HEK293T (cell line): ENCODE measurements around the gene TUT1.

Source experiments
- FOXA1 ChIP-seq: fragments of 450-650 bp; IDR thresholded peaks from 2 replicates; pipeline ENCODE4 v1.6.1; 2016; ENCODE audit warnings: mild to moderate bottlenecking
- FOXM1 ChIP-seq: fragments of 450-650 bp; IDR thresholded peaks from 2 replicates; pipeline ENCODE4 v1.6.1; 2017; ENCODE audit warnings: mild to moderate bottlenecking, borderline replicate concordance
- LEF1 ChIP-seq: fragments of 450-650 bp; IDR thresholded peaks from 2 replicates; pipeline ENCODE4 v1.6.1; 2017; ENCODE audit warnings: mild to moderate bottlenecking, borderline replicate concordance
- NFRKB ChIP-seq: fragments of 450-650 bp; IDR thresholded peaks from 2 replicates; pipeline ENCODE4 v1.6.1; 2016; ENCODE audit warnings: mild to moderate bottlenecking, moderate library complexity
- PKNOX1 ChIP-seq: fragments of 450-650 bp; IDR thresholded peaks from 2 replicates; pipeline ENCODE4 v1.6.1; 2016
- SP1 ChIP-seq: fragments of 450-650 bp; IDR thresholded peaks from 2 replicates; pipeline ENCODE4 v1.6.1; 2017
- TARDBP ChIP-seq: fragments of 450-650 bp; IDR thresholded peaks from 2 replicates; pipeline ENCODE4 v1.6.1; 2016

DNA sequence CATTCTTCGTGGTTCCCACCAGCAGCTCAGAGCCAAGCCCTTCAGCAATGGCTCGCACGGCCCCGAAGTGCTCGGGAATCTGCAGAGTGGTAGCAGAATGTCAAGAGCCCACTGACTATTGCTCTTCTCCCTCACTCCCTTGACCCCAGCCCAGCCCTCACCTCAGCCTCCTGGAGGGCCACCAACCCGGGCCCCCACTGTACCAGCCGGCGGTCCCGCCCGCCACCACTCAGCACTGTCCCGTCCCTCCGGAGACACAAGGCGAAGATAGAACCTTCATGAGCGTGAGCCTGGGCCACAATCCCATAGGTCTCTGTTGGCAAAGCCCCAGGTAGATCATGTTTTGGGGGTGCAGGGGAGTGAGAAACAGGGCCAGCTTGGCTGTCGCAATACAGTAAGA lies 14.6 kb upstream of the TUT1 start:
- no peak for TF ChIP-seq NFRKB
- TF ChIP-seq FOXM1: no peak
- no peak for TF ChIP-seq SP1
- no peak for TF ChIP-seq LEF1
- no peak for TF ChIP-seq PKNOX1
- TF ChIP-seq FOXA1: no peak
- no peak for TF ChIP-seq TARDBP
